Measurements from ENCODE around the gene RPTOR.

DNA sequence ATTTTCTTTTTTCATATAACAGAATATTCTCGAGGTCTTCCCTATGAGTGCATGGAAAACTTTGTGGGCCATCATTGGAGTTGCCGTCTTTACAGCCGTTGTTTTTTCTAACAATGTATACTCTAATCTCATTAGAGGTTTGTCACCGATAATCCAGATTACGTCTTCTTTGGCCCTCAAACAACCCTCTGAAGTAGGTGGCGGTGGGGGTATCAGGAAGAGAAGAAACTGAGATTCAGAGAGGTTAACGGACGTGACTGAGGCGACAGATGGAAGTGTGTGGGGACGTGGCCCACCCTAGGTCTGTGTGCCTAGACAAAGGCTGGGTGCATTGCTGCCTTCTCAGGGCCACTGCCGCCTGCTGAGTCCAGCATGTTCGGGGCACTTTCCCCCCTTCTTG lies 63.7 kb downstream of the RPTOR start:
- TF ChIP-seq, protein P1, sequence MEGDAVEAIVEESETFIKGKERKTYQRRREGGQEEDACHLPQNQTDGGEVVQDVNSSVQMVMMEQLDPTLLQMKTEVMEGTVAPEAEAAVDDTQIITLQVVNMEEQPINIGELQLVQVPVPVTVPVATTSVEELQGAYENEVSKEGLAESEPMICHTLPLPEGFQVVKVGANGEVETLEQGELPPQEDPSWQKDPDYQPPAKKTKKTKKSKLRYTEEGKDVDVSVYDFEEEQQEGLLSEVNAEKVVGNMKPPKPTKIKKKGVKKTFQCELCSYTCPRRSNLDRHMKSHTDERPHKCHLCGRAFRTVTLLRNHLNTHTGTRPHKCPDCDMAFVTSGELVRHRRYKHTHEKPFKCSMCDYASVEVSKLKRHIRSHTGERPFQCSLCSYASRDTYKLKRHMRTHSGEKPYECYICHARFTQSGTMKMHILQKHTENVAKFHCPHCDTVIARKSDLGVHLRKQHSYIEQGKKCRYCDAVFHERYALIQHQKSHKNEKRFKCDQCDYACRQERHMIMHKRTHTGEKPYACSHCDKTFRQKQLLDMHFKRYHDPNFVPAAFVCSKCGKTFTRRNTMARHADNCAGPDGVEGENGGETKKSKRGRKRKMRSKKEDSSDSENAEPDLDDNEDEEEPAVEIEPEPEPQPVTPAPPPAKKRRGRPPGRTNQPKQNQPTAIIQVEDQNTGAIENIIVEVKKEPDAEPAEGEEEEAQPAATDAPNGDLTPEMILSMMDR (IDR thresholded peaks at IDR 0.05): no peak
- no peak for TF ChIP-seq POLR2AphosphoS5 (IDR thresholded peaks at IDR 0.05)
- no peak for TF ChIP-seq EP300 (IDR thresholded peaks at IDR 0.05)
- no peak for TF ChIP-seq POLR2A (IDR thresholded peaks at IDR 0.05)

All from upper lobe of left lung (tissue), 4 donors.